Progenitor cell of endocrine pancreas (in vitro differentiated cells): ENCODE data around the gene SPEM1. TPM values are rescaled to one million over a fixed set of nuclear protein-coding genes. Genes with fewer than 3 reads are reported as not detected.

Experiments used
- DNase-seq: peaks from one replicate; pipeline ENCODE4 v3.0.0; 2021; ENCODE audit warnings: low spot score; ENCODE audit not compliant: unreplicated experiment
- H3K27ac Mint-ChIP-seq: 2 replicates; pipeline ENCODE4 v1.8.0; 2021; ENCODE audit warnings: mild to moderate bottlenecking, moderate library complexity, mixed read lengths
- H3K27me3 Mint-ChIP-seq: 2 replicates; pipeline ENCODE4 v1.8.0; 2021; ENCODE audit warnings: mixed read lengths
- H3K36me3 Mint-ChIP-seq: 2 replicates; pipeline ENCODE4 v1.8.0; 2022; ENCODE audit warnings: mixed read lengths; ENCODE audit not compliant: insufficient read depth
- H3K4me1 Mint-ChIP-seq: 2 replicates; pipeline ENCODE4 v1.8.0; 2021; ENCODE audit warnings: low read depth, mixed read lengths
- H3K4me3 Mint-ChIP-seq: 2 replicates; pipeline ENCODE4 v1.8.0; 2021; ENCODE audit warnings: low read depth, mild to moderate bottlenecking, moderate library complexity, mixed read lengths
- H3K9me3 Mint-ChIP-seq: 2 replicates; pipeline ENCODE4 v1.8.0; 2021; ENCODE audit warnings: low read depth, mixed read lengths
- CTCF ChIP-seq: fragments of 200-600 bp; sonication (generic); IDR thresholded peaks from one replicate; pipeline ENCODE4 v1.5.0; 2021; ENCODE audit warnings: antibody characterized with exemption, mild to moderate bottlenecking; ENCODE audit not compliant: unreplicated experiment
- total RNA-seq: library from RNA; stranded (reverse); gene quantifications from 2 replicates; pipeline ENCODE4 v1.2.1, GENCODE V29; 2021

SPEM1 gene
- total RNA-seq, 1 donor from 2014 or later = not detected

GRCh38 chr17:7423679-7424078 lies 3.6 kb downstream of the SPEM1 start:
- no peak for DNase-seq
- Mint-ChIP-seq H3K27ac (peak overlapping the region; percentile 67), H3K27me3 (no peaks in the 10 kb centered on the region), H3K36me3 (no peaks in the 10 kb centered on the region), H3K9me3 (no peaks in the 10 kb centered on the region), H3K4me3 (no peak overlapping the region), H3K4me1 (peaks cover 7% of the 10 kb centered on the region)
- no peak for TF ChIP-seq CTCF

- Mint-ChIP-seq H3K36me3 (no peaks in the 10 kb centered on the region), H3K4me1 (no peaks in the 10 kb centered on the region), H3K27ac (no peak within 1 kb of the TSS), H3K9me3 (no peaks in the 10 kb centered on the region), H3K27me3 (no peaks in the 10 kb centered on the region), H3K4me3 (no peak within 1 kb of the TSS)
- no peak for DNase-seq
- no peak for TF ChIP-seq CTCF
Observed at GRCh38 chr17:7425316-7425715, 5.2 kb downstream of the SPEM1 start, which contains the start of gene SPEM2. SPEM2 (plus strand) TSS chr17:7425616; CDS start chr17:7425689, 73 bp downstream.

GRCh38 chr17:7425756-7426155 lies 5.6 kb downstream of the SPEM1 start:
- H3K4me1 Mint-ChIP-seq = no peaks in the 10 kb centered on the region
- TF ChIP-seq CTCF = no peak
- no peak overlapping the region for H3K4me3 Mint-ChIP-seq
- H3K9me3 Mint-ChIP-seq = no peaks in the 10 kb centered on the region
- no peak for DNase-seq
- no peaks in the 10 kb centered on the region for H3K27me3 Mint-ChIP-seq
- no peaks in the 10 kb centered on the region for H3K36me3 Mint-ChIP-seq
- H3K27ac Mint-ChIP-seq = no peak overlapping the region

- no peak overlapping the region for H3K4me3 Mint-ChIP-seq
- no peak for DNase-seq
- no peaks in the 10 kb centered on the region for H3K36me3 Mint-ChIP-seq
- no peaks in the 10 kb centered on the region for H3K4me1 Mint-ChIP-seq
- no peaks in the 10 kb centered on the region for H3K27me3 Mint-ChIP-seq
- TF ChIP-seq CTCF = no peak
- no peaks in the 10 kb centered on the region for H3K9me3 Mint-ChIP-seq
- H3K27ac Mint-ChIP-seq = no peak overlapping the region
Observed at GRCh38 chr17:7426203-7426863, 6.2 kb downstream of the SPEM1 start.

- Mint-ChIP-seq H3K27me3 (no peaks in the 10 kb centered on the region), H3K4me1 (no peaks in the 10 kb centered on the region), H3K27ac (no peak overlapping the region), H3K9me3 (no peaks in the 10 kb centered on the region), H3K36me3 (no peaks in the 10 kb centered on the region), H3K4me3 (no peak overlapping the region)
- no peak for TF ChIP-seq CTCF
- no peak for DNase-seq
Observed at GRCh38 chr17:7426896-7427489, 6.9 kb downstream of the SPEM1 start.
